ENCODE results near the gene MAB21L3.

MAB21L3 gene
- 0 reads per million in 2 donors for total RNA-seq

DNA sequence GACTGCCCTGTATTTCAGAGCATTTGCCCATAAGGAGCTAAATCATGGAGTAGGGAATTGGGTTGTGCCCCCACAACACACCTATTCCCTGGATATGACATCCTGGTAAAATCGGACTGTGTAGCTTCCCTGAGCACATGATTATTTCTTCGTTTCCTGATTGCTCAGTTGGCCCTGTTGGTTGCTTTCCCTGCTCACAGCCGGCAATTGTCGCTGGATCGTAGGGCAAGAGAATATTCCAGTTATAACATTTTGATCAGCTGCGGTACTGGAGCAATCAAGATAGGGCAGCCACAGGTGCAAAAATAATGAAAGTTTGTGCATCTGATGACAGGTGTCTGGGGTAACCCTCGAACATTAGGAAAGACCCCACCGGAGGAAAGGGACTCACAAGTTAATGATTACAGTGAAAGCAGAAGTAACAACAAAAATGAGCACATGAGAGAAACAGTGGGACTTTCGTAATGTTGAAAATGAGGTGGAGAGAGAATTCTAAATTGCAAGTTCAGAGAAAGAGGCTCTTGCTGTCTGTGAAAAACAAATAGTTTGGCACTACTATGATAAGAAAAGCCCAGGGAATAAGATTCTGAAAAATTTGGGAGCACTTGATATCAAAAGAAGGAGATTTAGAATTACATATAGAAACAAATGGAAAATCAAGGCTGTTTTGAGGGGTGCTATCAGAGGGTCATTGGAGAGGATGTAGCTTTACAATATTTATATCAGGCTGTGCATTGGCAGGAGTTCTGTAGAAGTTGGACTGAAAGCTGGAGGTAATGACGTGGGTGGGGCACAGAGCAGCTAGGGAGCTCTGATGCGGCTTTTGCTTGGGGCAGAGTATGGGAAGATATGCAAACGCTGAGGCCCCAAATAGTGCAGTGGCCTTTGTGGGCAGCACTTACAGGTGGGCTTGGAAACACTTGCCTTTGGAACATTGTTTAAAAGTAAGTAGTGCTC, at the start of gene MAB21L3:
Gene MAB21L3, plus strand, starts transcription at position 833 of the 957 bp plus-strand sequence. CDS start 1,217 bp downstream, outside the sequence.
- DNase-seq: no peak

DNA sequence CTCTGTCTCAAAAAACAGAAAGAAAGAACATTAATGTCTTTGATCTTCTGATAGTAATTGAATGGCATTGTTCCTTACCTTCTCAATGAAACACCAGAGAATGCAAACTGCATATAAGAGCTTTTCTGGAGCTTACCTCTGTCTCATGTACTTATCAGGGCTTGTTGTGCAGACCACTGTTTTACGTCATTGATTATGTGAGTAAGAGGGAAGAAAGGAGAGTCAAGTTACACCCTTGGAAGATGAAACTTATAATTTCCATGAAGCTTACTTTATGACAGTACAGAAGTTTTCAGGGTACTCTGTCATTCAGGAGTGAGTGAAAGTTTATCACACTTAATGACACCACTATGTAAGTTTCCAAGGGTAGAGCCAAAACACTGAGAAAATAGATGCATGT, 49.0 kb upstream of the MAB21L3 start:
- no peak for DNase-seq

DNA sequence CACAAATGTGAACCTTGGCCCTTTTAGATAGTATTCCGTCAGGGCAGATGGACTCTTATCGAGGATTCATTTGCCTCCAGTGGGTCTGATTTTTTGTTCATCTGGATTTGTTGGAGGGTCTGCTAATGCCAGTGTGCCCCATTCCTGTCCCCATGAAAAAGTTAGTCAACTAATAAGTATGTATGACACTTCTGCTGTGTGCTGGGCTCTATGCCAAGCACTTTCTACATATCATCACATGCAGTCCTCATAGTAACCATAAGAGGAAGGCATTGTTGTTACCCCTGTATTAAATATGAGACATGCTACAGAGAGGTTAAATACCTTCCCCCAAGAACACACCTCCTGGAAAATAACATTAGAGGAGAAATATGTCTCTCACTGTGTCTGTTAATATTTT, 46.6 kb upstream of the MAB21L3 start:
- DNase-seq: no peak

DNA sequence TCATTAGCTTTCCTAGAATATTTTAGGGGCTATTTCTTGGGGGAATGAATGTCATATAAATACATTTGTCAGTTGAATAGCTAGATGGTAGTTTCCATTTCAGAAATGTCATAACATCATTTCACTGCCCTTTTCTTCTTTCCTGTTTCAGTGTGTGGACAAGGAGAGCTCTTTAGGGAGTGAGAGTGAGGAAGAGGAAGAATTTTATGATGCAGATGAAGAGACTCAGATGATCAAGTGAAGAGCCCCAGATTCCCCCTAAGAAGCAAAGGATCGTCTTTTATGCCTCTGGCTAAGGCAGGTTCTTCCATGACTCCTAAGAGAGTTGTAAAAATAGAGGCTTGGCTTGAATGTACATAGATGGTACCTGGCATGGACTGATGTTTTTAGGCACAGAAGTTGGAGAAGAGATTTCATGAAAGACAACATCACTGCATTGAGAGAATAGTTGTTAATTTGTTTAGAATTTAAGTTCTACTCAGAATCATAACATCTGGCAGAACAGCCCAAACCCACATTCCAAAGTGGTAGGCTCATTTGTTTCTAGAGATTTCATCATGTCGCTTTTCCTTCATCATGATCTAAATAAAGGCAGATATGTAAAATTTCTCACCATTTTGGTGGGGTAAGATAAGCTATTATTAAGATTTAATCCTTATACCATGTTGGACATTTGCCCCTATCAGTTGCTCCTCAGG, 44.2 kb upstream of the MAB21L3 start:
- DNase-seq: no peak

DNA sequence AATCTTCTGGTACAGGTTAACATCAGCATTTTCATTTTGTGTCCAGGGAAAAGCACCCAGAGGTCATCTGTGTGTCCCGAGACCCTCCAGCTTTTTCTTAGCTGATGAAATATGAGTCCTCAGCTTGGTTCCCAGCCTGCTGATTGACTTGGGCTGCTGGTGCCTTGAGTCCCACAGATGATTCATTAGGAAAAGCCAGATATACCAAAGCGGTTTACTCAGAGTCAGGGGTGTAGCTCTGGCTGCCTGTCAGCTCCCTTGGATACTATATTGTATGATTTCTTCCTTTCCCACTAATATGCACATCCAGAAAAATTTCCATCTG, 43.7 kb upstream of the MAB21L3 start:
- no peak for DNase-seq

DNA sequence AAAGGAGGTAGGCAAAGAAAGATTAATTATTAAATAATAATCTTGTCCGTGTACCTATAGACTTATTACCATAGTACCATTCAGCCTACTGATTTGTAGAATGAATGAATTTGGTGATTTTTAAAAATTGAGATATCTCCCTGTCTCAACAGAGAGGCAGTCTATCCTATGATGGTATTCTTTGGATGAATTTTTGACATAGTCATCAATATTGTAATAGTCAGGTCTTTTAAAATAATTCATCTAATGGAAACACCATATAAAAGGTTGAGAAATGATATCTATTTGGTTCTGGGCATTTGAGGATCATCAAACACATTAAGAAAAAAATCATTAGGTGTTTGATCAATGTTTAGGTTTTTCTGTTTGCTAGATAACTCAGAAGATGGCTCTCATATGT, 35.6 kb upstream of the MAB21L3 start:
- DNase-seq: no peak

DNA sequence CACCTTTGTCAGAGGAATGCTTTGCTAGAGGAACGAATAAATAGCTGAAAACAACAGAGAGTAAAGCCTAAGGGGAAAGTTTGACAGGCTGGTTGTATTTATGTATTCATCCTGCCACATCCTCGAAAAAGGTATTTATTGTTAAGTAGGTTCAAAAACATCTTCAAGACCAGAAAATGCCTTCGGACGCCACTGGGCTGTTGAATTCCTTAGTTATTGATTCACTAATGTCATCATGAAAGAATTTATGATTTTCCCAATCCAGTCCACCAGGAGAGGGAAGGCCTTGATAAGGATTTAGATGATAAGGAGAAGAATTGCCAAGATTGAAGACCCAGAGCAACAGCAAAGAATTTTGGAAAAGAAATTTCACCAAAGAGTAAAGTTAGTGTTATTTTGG, 35.2 kb upstream of the MAB21L3 start:
- DNase-seq: no peak

DNA sequence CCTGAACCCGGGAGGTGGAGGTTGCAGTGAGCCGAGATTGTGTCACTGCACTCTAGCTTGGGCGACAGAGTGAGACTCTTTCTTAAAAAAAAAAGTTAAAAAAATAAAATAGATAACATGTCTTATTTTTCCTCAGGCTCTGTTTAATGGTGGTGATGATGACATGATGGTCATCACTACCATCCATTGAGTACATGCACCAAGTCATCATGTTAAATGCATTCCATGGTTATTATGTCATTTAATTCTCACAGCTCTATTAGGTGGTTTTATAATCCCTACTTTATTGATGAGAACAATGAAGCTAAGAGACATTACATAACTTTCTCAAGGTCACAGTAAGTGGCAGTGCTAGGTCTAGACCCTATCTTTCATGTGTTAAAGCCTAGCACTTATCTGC, 34.4 kb upstream of the MAB21L3 start:
- no peak for DNase-seq

DNA sequence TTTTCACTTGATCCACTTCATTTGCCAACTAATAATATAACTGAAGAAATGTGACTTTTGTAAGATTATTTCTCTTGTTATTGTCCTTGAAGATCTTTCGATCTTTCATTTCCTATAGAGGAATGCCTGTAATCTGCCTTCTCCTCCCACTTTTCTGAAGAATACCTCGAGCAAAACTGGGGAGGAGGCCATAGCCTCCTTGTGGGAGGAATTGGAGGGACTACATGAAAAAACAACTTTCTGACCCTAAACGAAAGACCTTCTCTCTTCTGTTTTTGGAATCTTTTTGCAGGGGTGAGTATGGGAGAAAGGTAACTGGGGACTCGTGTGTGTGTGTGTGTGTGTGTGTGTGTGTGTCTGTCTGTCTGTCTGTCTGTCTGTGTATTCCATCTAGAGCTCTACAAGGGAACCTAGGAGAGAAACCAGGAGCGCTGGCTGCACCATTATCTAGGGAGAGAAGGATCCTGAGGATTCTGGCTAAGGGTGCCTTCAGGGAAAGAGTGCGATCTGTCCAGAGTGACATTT, 32.4 kb upstream of the MAB21L3 start:
- DNase-seq: no peak

DNA sequence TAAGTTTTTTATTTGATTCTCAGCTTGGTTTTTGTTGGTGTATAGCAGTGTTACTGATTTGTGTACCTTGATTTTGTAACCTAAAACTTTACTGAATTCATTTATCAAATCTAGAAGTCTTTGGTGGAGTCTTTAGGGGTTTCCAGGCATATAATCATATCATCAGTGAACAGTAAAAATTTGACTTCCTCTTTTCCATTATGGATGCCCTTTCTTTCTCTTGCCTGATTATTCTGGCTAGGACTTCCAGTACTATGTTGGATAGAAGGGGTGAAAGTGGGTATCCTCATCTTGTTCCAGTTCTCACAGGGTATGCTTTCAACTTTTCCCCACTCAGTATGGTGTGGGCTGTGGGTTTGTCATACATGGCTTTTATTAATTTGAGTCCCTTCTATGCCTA, 23.6 kb upstream of the MAB21L3 start:
- DNase-seq: no peak

DNA sequence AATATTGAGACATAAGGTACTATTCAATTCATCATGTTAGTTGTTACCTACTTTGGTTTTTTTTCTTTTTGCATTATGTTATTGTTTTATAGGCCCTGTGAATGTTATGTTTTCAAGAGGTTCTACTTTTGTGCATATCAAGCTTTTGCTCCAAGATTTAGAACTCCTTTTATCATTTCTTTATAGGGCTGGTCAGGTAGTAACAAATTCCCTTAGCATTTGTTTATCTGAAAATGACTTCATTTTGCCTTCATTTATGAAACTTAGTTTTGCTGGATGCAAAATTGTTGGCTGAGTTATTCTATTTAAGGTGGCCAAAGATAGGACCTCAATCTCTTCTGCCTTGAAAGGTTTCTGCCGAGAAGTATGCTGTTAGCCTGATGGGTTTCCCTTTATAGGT, 21.3 kb upstream of the MAB21L3 start:
- DNase-seq: no peak

DNA sequence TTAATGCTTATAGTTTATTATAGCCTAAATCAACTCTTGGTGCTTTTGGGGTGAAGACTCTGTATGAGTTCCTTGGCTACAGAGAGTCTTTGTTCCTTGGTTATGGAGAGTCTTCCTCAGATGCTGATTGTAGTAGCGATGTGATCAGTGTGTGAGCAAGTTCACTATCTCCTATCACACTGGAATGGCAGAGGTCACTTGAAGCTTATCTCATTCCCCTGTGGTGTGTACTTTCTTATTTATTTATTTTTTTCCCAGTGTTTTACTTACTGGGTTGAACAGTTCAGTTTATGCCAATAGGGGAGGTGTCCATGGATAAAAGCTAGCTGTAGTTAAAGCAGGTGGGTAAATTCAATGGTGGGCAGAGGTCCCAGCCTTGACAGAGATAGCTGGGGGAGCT, 20.1 kb upstream of the MAB21L3 start:
- DNase-seq: no peak

DNA sequence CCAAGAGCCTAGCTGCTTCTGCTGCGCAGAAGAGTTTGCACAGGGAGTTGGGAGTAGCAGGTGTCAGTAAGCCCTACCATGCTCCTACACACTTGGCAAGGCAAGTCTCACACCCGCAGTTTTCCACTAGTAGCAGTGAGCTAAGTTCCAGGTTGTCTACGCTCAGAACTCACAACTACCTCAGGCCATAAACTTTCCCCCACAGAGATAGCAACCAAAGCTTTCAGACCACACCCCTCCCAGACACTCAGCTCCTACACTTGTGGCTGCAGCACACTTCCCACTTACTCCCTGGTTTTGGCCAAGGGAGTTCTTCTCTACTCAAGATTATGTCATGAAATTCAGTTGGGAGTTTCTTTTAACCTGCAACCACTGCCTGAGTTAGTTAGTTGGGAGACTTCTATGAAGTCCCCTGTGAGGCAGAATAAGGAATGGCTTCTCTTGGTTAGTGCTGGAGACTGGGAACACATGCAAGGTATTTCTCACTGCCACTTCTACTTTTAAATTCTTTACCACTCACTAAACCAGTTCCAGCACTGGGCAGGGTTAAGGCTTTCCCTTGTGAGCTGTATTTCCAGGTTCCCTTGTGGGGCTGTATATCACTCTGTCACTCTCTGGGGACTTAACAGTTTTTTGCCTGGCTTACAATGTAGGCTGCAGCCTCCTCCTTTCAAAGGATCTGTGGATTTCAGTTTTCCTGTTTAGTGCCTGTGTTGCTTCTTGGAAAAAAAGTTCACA, 18.3 kb upstream of the MAB21L3 start:
- DNase-seq: no peak

DNA sequence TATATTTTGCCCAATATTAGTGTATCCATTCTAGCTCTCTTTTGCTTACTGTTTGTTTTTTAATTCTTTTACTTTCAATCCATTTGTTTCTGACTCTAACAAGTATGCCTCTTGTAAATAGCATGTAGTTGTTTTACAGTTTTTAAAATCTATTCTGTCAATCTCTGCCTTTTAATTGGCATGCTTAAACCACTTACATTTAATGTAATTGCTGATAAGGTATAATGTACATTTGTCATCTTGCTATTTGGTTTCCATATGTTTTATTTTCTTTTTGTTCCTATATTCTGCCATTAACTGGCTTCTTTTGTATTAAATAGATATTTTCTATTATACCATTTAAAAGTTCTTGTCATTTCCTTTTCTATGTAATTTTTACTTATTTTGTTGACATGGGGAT, 16.2 kb upstream of the MAB21L3 start:
- no peak for DNase-seq

DNA sequence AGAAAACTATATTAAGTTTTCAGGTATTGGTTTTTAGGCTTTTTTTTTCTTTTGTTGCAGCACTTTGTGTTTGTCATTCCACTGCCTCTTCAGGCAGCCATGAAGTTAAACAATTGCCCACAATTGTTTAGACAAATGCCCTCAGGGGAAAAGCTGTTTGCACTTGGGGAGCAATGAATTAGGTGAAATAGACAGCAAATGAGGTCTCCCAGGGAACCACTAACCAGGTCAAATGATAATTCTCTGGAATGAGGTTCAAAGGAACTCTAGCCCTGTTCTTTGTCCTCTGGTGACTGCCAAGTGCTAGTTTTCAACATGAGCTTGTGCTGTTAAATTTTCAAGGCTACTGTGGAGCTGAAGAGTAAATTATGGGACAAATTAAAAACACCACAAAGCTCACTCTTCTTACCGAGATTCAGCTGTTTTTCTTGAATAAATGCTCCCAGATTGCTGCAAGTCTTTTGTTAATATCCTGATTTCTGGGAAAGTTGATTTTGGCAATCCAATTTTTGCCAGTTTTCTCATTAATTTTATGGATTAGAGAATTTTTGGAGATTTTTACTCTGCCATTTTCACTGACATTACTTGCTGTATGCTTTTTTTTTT, 15.1 kb upstream of the MAB21L3 start:
- DNase-seq: no peak

DNA sequence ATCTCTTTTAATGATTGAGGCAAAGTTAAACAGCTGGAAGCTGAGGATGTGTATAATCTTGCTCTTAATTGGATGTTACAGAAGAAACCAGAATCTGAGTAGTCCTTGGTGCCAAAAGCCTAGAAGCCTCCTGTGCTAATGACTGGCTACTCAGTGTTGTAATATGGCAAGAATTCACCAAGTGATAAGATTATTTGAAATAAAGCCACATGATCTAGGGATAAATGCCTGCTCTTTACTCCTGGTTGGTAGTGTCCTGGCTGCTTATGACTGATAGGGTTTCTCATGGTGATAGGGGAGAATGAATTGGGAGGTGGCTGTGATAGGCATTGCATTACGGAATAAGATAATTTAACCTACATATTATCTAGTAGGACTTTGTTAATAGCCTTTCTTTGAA, 13.6 kb upstream of the MAB21L3 start:
- no peak for DNase-seq

DNA sequence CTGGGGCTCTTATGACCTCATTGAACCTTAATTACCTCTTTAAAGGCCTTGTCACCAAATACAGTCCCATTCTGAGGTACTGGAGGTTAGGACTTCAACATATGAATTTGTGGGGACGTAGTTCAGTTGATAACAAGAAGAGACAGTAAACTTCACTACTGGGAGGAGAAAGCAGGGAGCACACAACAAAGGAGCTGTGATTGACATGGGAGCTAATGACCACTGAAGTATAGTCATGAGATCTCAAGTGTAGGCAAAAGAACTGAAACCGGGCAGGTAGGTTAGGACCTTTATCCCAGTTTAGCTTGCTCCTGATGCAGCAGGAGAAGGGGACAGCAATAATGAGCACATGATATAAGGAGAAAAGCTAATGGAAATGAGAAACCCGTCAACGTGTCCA, 11.8 kb upstream of the MAB21L3 start:
- DNase-seq: no peak

DNA sequence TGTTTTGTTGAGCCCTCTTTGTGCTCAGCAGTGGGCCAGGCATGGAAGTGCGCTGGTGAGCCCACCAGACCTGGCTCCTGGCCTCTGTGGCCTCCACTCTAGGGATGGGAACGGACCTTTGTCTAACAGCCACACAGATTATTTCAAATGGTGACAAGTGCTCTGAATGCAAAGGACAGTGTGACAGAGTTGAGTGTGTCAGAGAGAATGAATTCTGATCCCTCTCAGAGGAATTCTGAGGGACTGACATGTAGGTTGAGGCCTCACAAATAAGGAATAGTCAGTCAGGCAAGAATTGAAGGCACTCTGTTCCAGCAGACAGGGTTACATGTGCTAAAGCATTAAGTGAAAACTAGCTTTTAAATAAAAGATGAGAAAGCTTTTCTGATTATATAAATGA, 11.3 kb upstream of the MAB21L3 start:
- DNase-seq: no peak

DNA sequence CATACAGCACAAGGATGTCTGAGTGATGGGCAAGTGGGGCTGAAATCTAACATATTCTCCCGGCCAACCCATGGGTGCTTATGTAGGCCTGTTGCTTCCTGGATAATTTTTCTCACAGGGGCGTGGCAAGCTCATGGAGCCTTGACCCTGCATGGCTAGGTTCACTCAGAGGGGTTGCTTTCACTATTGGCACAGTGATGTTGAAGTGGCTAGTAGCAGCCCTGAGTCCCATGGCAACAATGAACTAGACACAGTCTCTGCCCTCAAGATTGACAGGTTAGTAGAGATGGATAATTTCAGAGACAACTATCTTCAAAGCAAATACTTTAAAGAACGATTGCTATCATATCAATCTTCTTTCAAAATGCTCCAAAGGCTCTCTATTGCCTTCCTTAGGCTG, 6.5 kb upstream of the MAB21L3 start:
- no peak for DNase-seq

DNA sequence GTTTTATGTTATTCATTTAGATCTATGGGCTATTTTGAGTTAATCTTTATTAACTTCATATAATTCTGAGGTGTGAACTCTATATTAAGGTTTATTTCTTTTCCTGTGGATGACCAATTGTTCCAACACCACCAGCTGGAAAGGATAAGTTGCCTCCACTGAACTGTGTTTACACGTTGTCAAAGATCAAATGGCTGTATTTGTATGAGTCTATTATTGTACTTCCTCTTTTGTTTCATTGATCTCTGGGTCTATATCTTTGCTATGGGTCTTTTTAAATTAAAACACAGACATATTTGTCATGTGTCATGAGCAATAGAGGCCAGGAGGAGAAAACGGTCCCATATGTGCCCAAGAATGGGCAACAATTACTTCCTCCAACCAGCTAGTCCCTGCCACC, 5.2 kb upstream of the MAB21L3 start:
- DNase-seq: no peak

DNA sequence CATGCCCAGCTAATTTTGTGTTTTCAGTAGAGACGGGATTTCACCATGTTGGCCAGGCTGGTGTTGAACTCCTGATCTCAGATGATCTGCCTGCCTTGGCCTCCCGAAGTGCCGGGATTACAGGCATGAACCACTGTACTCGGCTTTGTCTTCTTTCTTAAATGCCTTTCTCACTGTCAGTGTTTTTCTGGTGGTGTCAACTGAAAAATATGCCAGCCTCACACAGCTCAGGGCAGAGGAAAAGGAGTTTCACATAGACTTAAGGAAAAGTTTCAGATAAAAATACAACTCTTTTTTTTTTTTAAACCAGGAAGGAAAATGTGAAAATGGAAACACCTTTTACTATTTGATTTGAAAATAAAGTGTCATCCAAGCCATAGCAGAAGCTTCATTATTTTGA, 4.6 kb upstream of the MAB21L3 start:
- DNase-seq: no peak

DNA sequence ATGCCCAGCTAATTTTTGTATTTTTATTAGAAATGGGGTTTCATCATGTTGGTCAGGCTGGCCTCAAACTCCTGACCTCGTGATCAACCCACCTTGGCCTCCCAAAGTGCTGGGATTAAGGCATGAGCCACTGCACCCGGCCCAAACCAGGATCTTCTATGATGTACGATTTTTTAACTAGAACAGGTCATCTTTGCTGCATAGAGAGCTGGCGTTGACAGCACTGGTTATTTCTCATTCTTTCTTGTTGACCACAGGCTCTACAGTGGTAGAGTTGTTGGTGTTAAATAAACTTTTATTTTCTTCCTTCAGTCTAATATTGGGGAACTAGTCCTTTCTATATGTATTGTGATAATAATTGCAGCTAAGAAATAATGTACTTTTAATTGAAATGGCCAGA, 3.8 kb upstream of the MAB21L3 start:
- DNase-seq: no peak

DNA sequence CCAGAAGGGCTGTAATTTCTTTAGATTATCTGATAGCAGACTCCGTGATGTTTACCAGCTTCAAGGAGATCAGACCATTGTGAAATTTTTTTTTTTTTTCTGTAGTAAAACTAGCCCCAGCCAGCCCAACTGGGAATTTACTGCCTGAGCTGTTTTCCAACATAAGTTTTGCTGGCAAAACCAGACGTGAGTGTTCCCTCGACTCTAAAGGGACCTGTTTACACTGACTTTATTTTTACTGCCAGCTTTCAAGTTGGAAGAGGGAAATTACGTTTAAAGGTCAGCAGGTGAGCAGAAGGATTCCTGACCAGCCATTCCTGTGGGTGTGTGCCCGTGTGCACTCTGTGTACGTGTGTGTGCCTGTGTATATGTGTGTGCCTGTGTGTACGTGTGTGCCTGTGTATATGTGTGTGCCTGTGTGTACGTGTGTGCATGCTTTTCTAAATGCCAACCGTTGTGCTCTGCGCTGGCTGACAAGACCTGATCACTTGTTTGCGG, 374 bp downstream of the MAB21L3 start:
- DNase-seq: no peak
